ENCODE measurements around the gene RNPEP. TPM values are rescaled to one million over a fixed set of nuclear protein-coding genes. Genes with fewer than 3 reads are reported as not detected.
A peak's percentile ranks its signal among the peaks of the same experiment; 100 is the strongest.

Gene RNPEP
- total and polyA plus RNA-seq, 2 of the 13 experiments (the other 11 are each of a cell fraction or from before 2014, with no cell fraction given) = 20.6 to 38.4 TPM

DNA sequence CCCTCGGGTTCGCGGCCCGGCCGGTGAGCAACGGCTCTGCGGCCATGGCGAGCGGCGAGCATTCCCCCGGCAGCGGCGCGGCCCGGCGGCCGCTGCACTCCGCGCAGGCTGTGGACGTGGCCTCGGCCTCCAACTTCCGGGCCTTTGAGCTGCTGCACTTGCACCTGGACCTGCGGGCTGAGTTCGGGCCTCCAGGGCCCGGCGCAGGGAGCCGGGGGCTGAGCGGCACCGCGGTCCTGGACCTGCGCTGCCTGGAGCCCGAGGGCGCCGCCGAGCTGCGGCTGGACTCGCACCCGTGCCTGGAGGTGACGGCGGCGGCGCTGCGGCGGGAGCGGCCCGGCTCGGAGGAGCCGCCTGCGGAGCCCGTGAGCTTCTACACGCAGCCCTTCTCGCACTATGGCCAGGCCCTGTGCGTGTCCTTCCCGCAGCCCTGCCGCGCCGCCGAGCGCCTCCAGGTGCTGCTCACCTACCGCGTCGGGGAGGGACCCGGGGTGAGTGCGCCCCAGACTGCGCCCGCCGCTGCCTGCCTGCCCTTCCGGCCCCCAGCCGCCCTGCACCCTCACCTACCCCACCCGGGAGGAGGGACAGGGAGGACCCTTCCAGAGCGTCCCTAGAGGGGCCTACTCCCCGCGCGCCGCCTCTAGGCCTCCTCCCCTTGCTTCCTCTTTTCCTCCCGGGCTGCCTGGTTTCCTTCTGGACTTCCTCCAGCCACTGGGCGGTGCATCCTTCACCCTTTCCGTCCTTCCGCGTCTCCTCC is at the start of gene RNPEP (continued):
- TF ChIP-seq, protein P1, sequence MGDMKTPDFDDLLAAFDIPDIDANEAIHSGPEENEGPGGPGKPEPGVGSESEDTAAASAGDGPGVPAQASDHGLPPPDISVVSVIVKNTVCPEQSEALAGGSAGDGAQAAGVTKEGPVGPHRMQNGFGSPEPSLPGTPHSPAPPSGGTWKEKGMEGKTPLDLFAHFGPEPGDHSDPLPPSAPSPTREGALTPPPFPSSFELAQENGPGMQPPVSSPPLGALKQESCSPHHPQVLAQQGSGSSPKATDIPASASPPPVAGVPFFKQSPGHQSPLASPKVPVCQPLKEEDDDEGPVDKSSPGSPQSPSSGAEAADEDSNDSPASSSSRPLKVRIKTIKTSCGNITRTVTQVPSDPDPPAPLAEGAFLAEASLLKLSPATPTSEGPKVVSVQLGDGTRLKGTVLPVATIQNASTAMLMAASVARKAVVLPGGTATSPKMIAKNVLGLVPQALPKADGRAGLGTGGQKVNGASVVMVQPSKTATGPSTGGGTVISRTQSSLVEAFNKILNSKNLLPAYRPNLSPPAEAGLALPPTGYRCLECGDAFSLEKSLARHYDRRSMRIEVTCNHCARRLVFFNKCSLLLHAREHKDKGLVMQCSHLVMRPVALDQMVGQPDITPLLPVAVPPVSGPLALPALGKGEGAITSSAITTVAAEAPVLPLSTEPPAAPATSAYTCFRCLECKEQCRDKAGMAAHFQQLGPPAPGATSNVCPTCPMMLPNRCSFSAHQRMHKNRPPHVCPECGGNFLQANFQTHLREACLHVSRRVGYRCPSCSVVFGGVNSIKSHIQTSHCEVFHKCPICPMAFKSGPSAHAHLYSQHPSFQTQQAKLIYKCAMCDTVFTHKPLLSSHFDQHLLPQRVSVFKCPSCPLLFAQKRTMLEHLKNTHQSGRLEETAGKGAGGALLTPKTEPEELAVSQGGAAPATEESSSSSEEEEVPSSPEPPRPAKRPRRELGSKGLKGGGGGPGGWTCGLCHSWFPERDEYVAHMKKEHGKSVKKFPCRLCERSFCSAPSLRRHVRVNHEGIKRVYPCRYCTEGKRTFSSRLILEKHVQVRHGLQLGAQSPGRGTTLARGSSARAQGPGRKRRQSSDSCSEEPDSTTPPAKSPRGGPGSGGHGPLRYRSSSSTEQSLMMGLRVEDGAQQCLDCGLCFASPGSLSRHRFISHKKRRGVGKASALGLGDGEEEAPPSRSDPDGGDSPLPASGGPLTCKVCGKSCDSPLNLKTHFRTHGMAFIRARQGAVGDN (CRISPR knock-in tag; IDR thresholded peaks at IDR 0.05) = peak; percentile 81
- TF ChIP-seq TMF1 (CRISPR knock-in tag; IDR thresholded peaks at IDR 0.05; ENCODE audit: low read depth) (peak; percentile 56; the same call in 1 of the 2 replicates), ZNF747 (CRISPR knock-in tag; IDR thresholded peaks at IDR 0.05; ENCODE audit: borderline replicate concordance) (0 out of 2 replicates have a peak, but pooled peaks have one; percentile 35), ZFP36L1 (CRISPR knock-in tag; IDR thresholded peaks at IDR 0.05) (peak; percentile 35; the same call in 1 of the 2 replicates), TAF15 (IDR thresholded peaks at IDR 0.05; ENCODE audit: low read depth, low read length, poor library complexity, severe bottlenecking) (no peak), SMARCC2 (IDR thresholded peaks at IDR 0.05) (no peak), ZNF713 (CRISPR knock-in tag; IDR thresholded peaks at IDR 0.05) (0 out of 2 replicates have a peak, but pooled peaks have one; percentile 68), JUN (CRISPR knock-in tag; IDR thresholded peaks at IDR 0.05) (no peak), NR3C1 (CRISPR knock-in tag; IDR thresholded peaks at IDR 0.05) (no peak), ZNF616 (CRISPR knock-in tag; IDR thresholded peaks at IDR 0.05; ENCODE audit: low read depth) (0 out of 2 replicates have a peak, but pooled peaks have one; percentile 78)
- TF ChIP-seq, protein P2, sequence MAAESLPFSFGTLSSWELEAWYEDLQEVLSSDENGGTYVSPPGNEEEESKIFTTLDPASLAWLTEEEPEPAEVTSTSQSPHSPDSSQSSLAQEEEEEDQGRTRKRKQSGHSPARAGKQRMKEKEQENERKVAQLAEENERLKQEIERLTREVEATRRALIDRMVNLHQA (CRISPR knock-in tag; IDR thresholded peaks at IDR 0.05) = no peak
- TF ChIP-seq, protein P3, sequence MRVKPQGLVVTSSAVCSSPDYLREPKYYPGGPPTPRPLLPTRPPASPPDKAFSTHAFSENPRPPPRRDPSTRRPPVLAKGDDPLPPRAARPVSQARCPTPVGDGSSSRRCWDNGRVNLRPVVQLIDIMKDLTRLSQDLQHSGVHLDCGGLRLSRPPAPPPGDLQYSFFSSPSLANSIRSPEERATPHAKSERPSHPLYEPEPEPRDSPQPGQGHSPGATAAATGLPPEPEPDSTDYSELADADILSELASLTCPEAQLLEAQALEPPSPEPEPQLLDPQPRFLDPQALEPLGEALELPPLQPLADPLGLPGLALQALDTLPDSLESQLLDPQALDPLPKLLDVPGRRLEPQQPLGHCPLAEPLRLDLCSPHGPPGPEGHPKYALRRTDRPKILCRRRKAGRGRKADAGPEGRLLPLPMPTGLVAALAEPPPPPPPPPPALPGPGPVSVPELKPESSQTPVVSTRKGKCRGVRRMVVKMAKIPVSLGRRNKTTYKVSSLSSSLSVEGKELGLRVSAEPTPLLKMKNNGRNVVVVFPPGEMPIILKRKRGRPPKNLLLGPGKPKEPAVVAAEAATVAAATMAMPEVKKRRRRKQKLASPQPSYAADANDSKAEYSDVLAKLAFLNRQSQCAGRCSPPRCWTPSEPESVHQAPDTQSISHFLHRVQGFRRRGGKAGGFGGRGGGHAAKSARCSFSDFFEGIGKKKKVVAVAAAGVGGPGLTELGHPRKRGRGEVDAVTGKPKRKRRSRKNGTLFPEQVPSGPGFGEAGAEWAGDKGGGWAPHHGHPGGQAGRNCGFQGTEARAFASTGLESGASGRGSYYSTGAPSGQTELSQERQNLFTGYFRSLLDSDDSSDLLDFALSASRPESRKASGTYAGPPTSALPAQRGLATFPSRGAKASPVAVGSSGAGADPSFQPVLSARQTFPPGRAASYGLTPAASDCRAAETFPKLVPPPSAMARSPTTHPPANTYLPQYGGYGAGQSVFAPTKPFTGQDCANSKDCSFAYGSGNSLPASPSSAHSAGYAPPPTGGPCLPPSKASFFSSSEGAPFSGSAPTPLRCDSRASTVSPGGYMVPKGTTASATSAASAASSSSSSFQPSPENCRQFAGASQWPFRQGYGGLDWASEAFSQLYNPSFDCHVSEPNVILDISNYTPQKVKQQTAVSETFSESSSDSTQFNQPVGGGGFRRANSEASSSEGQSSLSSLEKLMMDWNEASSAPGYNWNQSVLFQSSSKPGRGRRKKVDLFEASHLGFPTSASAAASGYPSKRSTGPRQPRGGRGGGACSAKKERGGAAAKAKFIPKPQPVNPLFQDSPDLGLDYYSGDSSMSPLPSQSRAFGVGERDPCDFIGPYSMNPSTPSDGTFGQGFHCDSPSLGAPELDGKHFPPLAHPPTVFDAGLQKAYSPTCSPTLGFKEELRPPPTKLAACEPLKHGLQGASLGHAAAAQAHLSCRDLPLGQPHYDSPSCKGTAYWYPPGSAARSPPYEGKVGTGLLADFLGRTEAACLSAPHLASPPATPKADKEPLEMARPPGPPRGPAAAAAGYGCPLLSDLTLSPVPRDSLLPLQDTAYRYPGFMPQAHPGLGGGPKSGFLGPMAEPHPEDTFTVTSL (CRISPR knock-in tag; IDR thresholded peaks at IDR 0.05; ENCODE audit: borderline replicate concordance) = no peak
- TF ChIP-seq, protein P4, sequence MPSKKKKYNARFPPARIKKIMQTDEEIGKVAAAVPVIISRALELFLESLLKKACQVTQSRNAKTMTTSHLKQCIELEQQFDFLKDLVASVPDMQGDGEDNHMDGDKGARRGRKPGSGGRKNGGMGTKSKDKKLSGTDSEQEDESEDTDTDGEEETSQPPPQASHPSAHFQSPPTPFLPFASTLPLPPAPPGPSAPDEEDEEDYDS (CRISPR knock-in tag; IDR thresholded peaks at IDR 0.05) = 0 out of 2 replicates have a peak, but pooled peaks have one; percentile 14
- TF ChIP-seq, protein P5, sequence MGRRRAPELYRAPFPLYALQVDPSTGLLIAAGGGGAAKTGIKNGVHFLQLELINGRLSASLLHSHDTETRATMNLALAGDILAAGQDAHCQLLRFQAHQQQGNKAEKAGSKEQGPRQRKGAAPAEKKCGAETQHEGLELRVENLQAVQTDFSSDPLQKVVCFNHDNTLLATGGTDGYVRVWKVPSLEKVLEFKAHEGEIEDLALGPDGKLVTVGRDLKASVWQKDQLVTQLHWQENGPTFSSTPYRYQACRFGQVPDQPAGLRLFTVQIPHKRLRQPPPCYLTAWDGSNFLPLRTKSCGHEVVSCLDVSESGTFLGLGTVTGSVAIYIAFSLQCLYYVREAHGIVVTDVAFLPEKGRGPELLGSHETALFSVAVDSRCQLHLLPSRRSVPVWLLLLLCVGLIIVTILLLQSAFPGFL (CRISPR knock-in tag; IDR thresholded peaks at IDR 0.05) = no peak
- TF ChIP-seq, protein P6, sequence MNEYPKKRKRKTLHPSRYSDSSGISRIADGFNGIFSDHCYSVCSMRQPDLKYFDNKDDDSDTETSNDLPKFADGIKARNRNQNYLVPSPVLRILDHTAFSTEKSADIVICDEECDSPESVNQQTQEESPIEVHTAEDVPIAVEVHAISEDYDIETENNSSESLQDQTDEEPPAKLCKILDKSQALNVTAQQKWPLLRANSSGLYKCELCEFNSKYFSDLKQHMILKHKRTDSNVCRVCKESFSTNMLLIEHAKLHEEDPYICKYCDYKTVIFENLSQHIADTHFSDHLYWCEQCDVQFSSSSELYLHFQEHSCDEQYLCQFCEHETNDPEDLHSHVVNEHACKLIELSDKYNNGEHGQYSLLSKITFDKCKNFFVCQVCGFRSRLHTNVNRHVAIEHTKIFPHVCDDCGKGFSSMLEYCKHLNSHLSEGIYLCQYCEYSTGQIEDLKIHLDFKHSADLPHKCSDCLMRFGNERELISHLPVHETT (CRISPR knock-in tag; conservative IDR thresholded peaks at IDR 0.05) = peak; percentile 15

All from HepG2 (cell line).